ENCODE results near the gene TDRD5. TPM values are rescaled to one million over a fixed set of nuclear protein-coding genes. Genes with fewer than 3 reads are reported as not detected.

Gene TDRD5, protein sequence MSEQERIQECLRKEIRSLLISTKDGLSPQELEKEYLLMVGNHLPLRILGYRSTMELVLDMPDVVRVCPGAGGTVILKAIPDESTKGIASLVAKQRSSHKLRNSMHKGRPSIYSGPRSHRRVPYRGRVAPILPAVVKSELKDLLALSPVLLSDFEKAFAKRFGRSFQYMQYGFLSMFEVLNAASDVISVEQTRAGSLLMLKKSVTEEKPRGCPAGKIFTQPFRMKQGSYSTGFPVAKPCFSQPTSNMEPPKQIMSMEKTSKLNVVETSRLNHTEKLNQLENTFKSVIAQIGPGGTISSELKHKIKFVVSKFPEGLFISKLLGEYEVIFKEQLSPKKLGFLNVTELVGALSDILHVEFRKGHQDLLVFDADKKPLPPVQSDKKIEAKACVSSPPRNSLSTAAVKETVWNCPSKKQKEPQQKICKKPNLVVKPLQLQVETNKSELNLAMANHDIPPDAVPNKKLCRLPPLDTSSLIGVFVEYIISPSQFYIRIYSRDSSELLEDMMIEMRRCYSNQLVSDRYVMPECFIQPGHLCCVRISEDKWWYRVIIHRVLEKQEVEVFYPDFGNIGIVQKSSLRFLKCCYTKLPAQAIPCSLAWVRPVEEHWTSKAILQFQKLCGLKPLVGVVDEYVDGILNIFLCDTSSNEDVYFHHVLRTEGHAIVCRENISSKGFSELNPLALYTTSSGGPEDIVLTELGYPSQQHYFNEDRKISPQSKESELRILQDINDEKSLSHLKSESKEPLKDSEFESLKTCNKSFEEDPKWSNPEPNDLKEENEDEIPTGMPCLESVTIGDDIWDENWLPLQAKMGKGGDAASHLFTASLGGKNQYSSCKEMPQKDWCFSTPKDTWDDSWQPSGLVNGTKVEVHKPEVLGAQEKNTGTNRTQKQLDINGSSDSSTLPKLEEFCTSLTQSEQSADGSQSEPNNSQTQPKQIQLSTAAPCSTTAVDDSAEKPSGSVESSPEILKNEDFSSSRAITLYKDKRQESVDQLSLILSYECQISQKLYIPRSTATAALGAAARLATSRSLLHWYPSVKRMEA
- not detected in 2 replicates for total RNA-seq (2014; rRNA removed; shearing (Covaris generic); ENCODE audit: low replicate concordance)

DNA sequence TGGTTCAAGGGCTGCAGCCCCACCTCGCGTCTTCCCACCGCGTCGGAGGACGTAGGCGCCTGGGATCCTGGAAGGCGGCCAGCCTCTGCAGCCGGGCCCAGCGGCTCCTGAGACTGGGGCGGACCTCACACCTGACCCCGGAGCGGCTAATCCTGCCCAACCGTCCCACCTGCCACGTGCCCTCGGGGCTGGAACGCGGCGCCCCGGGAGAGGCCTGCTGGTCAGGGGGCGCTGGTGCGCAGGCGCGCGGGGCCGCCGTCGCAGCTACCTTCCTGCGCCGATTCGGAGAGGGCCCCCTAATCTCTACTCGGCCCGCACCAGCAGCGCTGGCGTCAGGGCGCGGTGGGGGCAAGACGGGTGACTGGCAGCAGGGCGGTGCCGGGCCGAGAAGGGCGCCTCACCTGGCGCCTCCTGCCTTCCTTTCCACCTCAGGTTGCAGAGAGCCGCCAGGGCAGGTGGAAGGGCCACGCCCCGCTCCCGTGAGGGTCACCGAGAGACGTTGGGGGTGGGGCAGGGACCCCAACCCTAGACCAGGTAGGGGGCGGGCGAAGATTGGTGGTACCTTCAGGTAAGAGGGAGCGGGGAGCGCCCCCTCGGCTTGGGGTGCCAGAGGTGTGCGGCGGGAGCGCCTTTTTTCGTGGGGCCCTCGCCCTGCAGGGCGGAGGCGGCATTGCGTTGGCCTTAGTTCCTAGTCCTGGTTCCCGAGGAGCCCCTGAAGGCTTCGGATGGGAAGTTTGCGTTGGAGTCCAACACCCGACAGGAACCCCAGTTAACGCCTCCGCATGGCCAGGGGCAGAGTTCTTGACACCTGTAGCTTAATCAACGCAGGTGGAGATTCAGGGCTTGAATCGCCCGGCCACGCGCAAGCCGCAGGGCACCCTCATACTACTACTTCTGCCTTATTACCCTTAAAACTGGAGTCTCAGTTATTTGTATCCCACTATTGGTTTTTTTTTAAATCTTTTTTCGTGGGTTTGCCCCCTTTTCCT, at the start of gene TDRD5:
TSS of gene TDRD5 (plus strand) at position 241 of the 989 bp plus-strand sequence. CDS start 784 bp downstream, outside the sequence.
- Histone ChIP-seq H3K4me3 (ENCODE audit: low read length) (no peak within 1 kb of the TSS), H4K20me1 (ENCODE audit: insufficient read depth, low read depth, low read length) (no peaks in the 10 kb centered on the region), H3K27ac (ENCODE audit: low read length) (no peak within 1 kb of the TSS), H3K9me2 (replicated peaks; ENCODE audit: insufficient read depth, low read length) (no peaks in the 10 kb centered on the region), H3K79me2 (ENCODE audit: low read length) (no peaks in the 10 kb centered on the region), H2AFZ (ENCODE audit: low read length) (no peak within 1 kb of the TSS), H3K4me2 (ENCODE audit: low read depth, low read length, poor library complexity, severe bottlenecking) (no peak within 1 kb of the TSS), H3K27me3 (ENCODE audit: low read length) (no peaks in the 10 kb centered on the region), H3K36me3 (ENCODE audit: insufficient read depth, low read length) (no peaks in the 10 kb centered on the region), H3K9ac (ENCODE audit: low read length) (no peak within 1 kb of the TSS), H3K9me3 (ENCODE audit: low read length) (no peaks in the 10 kb centered on the region), H3K4me1 (ENCODE audit: low read length) (no peaks in the 10 kb centered on the region)
- DNase-seq, result no peak

DNA sequence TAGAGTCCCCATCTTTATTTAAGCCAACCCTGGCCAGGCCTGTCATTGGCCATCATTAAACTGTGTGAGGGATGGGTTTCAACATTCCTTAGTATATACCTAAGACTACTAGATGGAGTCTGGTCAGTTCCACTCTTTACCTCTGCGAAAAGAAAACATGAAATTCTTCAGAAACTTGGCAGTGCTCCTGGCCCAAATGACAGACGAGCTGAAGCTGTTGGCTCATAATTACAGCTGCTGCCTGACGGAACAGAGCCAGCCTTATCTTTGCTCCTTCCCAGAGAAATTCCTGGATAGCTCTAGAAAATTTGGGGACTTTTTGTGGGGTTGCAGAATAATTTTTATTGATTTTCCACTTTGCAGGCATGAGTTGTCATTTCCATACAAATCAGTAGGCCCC, 46.3 kb upstream of the TDRD5 start:
- Histone ChIP-seq H3K9me3 (ENCODE audit: low read length) (no peaks in the 10 kb centered on the region), H3K4me3 (ENCODE audit: low read length) (no peak overlapping the region), H3K4me2 (ENCODE audit: low read depth, low read length, poor library complexity, severe bottlenecking) (no peak overlapping the region), H3K4me1 (ENCODE audit: low read length) (no peaks in the 10 kb centered on the region), H3K9me2 (replicated peaks; ENCODE audit: insufficient read depth, low read length) (no peaks in the 10 kb centered on the region), H2AFZ (ENCODE audit: low read length) (no peak overlapping the region), H3K79me2 (ENCODE audit: low read length) (no peaks in the 10 kb centered on the region), H4K20me1 (ENCODE audit: insufficient read depth, low read depth, low read length) (no peaks in the 10 kb centered on the region), H3K9ac (ENCODE audit: low read length) (no peak overlapping the region), H3K36me3 (ENCODE audit: insufficient read depth, low read length) (no peaks in the 10 kb centered on the region), H3K27me3 (ENCODE audit: low read length) (no peaks in the 10 kb centered on the region), H3K27ac (ENCODE audit: low read length) (no peak overlapping the region)
- DNase-seq, result no peak

DNA sequence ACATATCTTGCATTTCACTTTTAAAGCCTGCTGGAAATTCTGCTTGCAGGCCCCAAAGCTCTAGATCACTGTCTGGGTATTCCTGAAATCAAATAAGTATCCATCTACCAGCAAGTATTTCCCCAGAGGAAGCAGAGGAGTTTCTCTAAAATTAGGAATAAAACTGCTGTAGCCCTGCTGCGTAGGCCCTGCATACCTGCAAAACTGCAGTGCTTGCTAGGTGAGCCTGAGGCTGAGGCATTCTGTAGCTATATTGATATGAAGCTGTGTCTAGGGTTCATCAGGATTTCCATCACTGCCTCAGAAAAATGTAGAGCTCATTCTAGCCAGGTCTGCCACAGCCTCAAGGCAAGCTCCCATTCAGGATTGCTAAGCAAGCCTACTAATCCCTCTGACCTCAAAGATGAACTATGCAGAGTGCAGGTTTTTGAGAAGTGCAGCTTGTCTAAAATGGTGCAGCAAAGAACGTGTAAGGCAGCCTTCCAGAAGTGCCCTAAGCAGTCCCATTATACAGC, 44.6 kb upstream of the TDRD5 start:
- H3K4me1 ChIP-seq (ENCODE audit: low read length), result peaks cover 13% of the 10 kb centered on the region
- no peak for DNase-seq

DNA sequence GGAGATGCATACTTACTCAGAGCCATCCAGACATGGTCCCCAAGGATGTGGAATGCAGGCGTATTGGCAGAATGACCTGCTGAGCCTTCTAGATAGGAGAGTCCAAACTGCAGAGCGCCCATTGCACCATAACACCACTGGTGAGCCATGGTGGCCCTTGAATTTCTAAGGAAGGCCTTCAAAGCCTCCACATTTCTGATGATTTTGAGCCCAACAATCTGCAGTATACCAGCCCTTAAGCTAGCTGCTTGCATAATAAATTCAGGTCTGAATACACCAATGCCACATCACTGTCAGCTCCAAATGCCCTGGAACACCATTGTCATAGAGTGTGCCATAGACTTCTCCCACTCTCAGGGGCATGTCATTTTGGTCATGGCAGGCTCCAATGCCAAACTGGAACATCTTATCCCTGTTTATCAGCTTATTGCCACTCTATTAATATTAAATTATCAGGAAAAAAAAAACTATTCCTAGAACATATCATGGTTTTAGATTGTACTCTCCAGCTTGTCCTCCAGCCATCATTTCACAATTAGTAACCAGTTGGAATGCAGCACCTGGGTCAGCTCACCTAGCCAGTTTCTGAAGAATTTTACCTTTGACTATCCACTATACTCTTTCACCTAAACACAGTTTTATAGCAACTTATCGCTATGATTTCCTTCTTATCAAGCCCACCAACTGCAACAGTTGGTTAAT, 42.8 kb upstream of the TDRD5 start:
- Histone ChIP-seq H3K4me2 (ENCODE audit: low read depth, low read length, poor library complexity, severe bottlenecking) (no peak overlapping the region), H3K79me2 (ENCODE audit: low read length) (no peaks in the 10 kb centered on the region), H3K4me3 (ENCODE audit: low read length) (no peak overlapping the region), H4K20me1 (ENCODE audit: insufficient read depth, low read depth, low read length) (no peaks in the 10 kb centered on the region), H3K27ac (ENCODE audit: low read length) (no peak overlapping the region), H3K27me3 (ENCODE audit: low read length) (no peaks in the 10 kb centered on the region), H3K36me3 (ENCODE audit: insufficient read depth, low read length) (no peaks in the 10 kb centered on the region), H3K9me3 (ENCODE audit: low read length) (no peaks in the 10 kb centered on the region), H3K9me2 (replicated peaks; ENCODE audit: insufficient read depth, low read length) (no peaks in the 10 kb centered on the region), H3K4me1 (ENCODE audit: low read length) (peaks cover 13% of the 10 kb centered on the region), H2AFZ (ENCODE audit: low read length) (no peak overlapping the region), H3K9ac (ENCODE audit: low read length) (no peak overlapping the region)
- no peak for DNase-seq

More for the DNA sequence above, 44.6 kb upstream of the TDRD5 start:
- H3K4me3 ChIP-seq (ENCODE audit: low read length), result no peak overlapping the region
- no peak overlapping the region for H3K27ac ChIP-seq (ENCODE audit: low read length)
- H3K4me2 ChIP-seq (ENCODE audit: low read depth, low read length, poor library complexity, severe bottlenecking), result no peak overlapping the region
- no peaks in the 10 kb centered on the region for H3K27me3 ChIP-seq (ENCODE audit: low read length)
- no peaks in the 10 kb centered on the region for H3K9me3 ChIP-seq (ENCODE audit: low read length)
- H2AFZ ChIP-seq (ENCODE audit: low read length), result no peak overlapping the region
- H3K9me2 ChIP-seq (replicated peaks; ENCODE audit: insufficient read depth, low read length), result no peaks in the 10 kb centered on the region
- H4K20me1 ChIP-seq (ENCODE audit: insufficient read depth, low read depth, low read length), result no peaks in the 10 kb centered on the region
- no peak overlapping the region for H3K9ac ChIP-seq (ENCODE audit: low read length)
- H3K79me2 ChIP-seq (ENCODE audit: low read length), result no peaks in the 10 kb centered on the region
- no peaks in the 10 kb centered on the region for H3K36me3 ChIP-seq (ENCODE audit: insufficient read depth, low read length)

DNA sequence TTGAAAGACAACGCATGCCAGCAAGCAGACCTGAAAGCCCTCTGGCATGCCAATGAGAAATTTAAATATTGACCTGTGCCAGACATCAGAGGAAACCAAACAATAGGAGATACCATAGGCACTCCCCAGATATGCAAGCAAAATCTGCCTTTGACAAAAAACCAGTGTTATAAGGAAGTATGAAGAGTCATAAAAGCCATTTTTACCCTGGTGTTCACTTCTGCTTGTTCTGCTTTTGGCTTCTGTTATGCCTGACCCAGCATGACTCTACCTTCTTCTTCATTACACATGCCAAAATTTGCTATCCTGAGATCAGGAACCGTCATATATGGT, 42.3 kb upstream of the TDRD5 start:
- no peaks in the 10 kb centered on the region for H3K27me3 ChIP-seq (ENCODE audit: low read length)
- H3K9me2 ChIP-seq (replicated peaks; ENCODE audit: insufficient read depth, low read length), result no peaks in the 10 kb centered on the region
- H3K4me2 ChIP-seq (ENCODE audit: low read depth, low read length, poor library complexity, severe bottlenecking), result no peak overlapping the region
- H3K36me3 ChIP-seq (ENCODE audit: insufficient read depth, low read length), result no peaks in the 10 kb centered on the region
- no peaks in the 10 kb centered on the region for H3K9me3 ChIP-seq (ENCODE audit: low read length)
- H2AFZ ChIP-seq (ENCODE audit: low read length), result no peak overlapping the region
- H3K4me1 ChIP-seq (ENCODE audit: low read length), result peaks cover 13% of the 10 kb centered on the region
- no peak overlapping the region for H3K27ac ChIP-seq (ENCODE audit: low read length)
- H3K9ac ChIP-seq (ENCODE audit: low read length), result no peak overlapping the region
- no peaks in the 10 kb centered on the region for H3K79me2 ChIP-seq (ENCODE audit: low read length)
- H4K20me1 ChIP-seq (ENCODE audit: insufficient read depth, low read depth, low read length), result no peaks in the 10 kb centered on the region
- no peak overlapping the region for H3K4me3 ChIP-seq (ENCODE audit: low read length)
- no peak for DNase-seq

DNA sequence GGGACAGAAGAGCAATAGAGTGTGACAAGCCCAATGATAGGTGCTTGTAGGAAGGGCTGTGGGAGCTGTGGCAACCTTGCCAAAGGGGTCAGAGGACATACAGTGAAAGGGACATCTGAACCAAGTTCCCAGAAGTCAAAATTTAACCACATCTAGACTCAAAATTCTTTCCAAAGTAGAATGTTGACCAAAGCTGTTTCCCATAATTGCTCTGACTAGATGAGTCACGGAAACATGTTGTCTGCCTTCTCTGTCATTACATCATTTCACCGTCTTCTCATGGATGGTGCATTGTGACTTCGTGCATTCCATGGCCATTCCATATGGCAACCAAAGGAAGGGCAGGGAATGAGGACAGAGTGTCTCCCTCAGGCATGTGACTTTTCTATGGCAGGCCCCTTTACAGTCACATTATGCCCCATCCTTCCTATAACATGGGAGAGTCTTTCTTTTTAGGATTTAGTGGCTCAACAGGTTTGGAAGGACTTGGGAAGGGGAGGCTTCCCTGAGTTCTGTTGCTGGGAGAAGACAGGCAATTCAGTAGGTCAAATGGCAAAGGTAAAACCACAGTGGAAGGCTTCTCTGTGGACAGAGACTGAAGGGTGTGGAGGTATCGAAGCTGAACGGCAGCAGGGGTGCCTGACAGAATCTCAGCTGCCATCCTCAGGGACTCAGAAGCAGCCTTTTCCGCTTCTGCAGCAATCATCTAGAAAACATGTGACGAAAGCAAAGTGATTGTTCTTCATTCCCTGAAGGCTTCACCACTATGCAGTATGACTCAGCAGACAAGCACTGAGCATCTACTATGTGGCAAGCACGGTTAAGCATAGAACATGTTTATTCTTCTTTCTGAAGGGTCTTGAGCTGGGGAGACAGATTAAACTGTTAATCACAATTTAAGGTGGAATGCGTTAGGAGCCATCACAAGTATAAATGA, 40.6 kb upstream of the TDRD5 start:
- H4K20me1 ChIP-seq (ENCODE audit: insufficient read depth, low read depth, low read length), result no peaks in the 10 kb centered on the region
- no peaks in the 10 kb centered on the region for H3K9me3 ChIP-seq (ENCODE audit: low read length)
- no peak overlapping the region for H3K4me2 ChIP-seq (ENCODE audit: low read depth, low read length, poor library complexity, severe bottlenecking)
- no peaks in the 10 kb centered on the region for H3K9me2 ChIP-seq (replicated peaks; ENCODE audit: insufficient read depth, low read length)
- DNase-seq, result peak; percentile 44
- no peak overlapping the region for H3K9ac ChIP-seq (ENCODE audit: low read length)
- no peak overlapping the region for H2AFZ ChIP-seq (ENCODE audit: low read length)
- H3K79me2 ChIP-seq (ENCODE audit: low read length), result no peaks in the 10 kb centered on the region
- H3K27me3 ChIP-seq (ENCODE audit: low read length), result no peaks in the 10 kb centered on the region
- H3K4me1 ChIP-seq (ENCODE audit: low read length), result peaks cover 13% of the 10 kb centered on the region
- no peak overlapping the region for H3K4me3 ChIP-seq (ENCODE audit: low read length)
- no peak overlapping the region for H3K27ac ChIP-seq (ENCODE audit: low read length)
- no peaks in the 10 kb centered on the region for H3K36me3 ChIP-seq (ENCODE audit: insufficient read depth, low read length)

Measured in Karpas-422 (cell line).